ENCODE measurements around the gene YEATS4. TPM values are rescaled to one million over a fixed set of nuclear protein-coding genes. Genes with fewer than 3 reads are reported as not detected.

YEATS4 gene
- total RNA-seq, 1 experiment from 2014 or later: 20.9 TPM

DNA sequence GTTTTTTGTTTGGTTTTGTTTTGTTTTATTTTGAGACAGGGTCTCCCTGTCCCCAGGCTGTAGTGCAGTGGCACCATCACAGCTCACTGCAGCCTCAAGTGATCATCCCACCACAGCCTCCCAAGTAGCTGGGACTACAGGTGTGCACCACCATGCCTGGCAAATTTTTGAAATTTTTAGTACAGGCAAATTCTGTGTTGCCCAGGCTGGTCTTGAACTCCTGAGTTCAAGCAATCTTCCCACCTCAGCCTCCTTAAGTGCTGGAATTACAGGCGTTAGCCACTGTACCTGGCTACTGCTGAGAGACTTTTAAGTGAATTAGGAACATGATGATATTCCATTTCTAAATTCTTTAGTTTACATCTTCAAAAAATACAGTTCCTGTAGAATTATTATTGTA lies 8.8 kb upstream of the YEATS4 start:
- no peaks in the 10 kb centered on the region for H3K27me3 ChIP-seq (ENCODE audit: control insufficient read depth, insufficient read depth, low read length)
- ChIA-PET CTCF (no interaction called here), POLR2A (no interaction called here)
- BruUV-seq (replicated peaks): no TSS peak
- no peaks in the 10 kb centered on the region for H3K9me3 ChIP-seq (ENCODE audit: control insufficient read depth, insufficient read depth, low read depth, low read length)
- DNase-seq (ENCODE audit: low read depth, low spot score) (no peak), ATAC-seq (no peak)
- in situ Hi-C loops (cut with HindIII; ENCODE audit: low pct_unique_long_range_greater_than_20kb, low sequenced_read_pairs): no loop called here
- no peaks in the 10 kb centered on the region for H3K36me3 ChIP-seq (ENCODE audit: control insufficient read depth, insufficient read depth, low read length)
- H3K4me1 ChIP-seq (ENCODE audit: control insufficient read depth, insufficient read depth, low read length): no peaks in the 10 kb centered on the region
- TF ChIP-seq CTCF (IDR thresholded peaks at IDR 0.05): no peak
- no peak for TF ChIP-seq TCF7L2 (IDR thresholded peaks at IDR 0.05; ENCODE audit: low read depth, low read length)
- no peak for TF ChIP-seq REST (IDR thresholded peaks at IDR 0.05; ENCODE audit: insufficient read depth in 1 of 2, low read depth in 2 of 2, low read length in 1 of 2)
- TF ChIP-seq POLR2AphosphoS5 (IDR thresholded peaks at IDR 0.05; ENCODE audit: low read depth, low read length): no peak
- TF ChIP-seq SIN3A (IDR thresholded peaks at IDR 0.05; ENCODE audit: borderline replicate concordance, insufficient read depth, low read depth, low read length): no peak
- intact Hi-C loops (cut with micrococcal nuclease; ENCODE audit: unreplicated experiment): loop anchor here (10.0 kb wide), 1 partner anchor 224 kb away; no protein-coding TSS in a partner anchor
- H3K27ac ChIP-seq (ENCODE audit: low read length): no peak overlapping the region
- H3K4me3 ChIP-seq (ENCODE audit: low read depth in 2 of 2, low read length in 2 of 2): no peak overlapping the region

- in situ Hi-C loops (cut with HindIII; ENCODE audit: low pct_unique_long_range_greater_than_20kb, low sequenced_read_pairs): no loop called here
- Histone ChIP-seq H3K9me3 (ENCODE audit: control insufficient read depth, insufficient read depth, low read depth, low read length) (no peaks in the 10 kb centered on the region), H3K4me3 (ENCODE audit: low read depth in 2 of 2, low read length in 2 of 2) (no peak overlapping the region), H3K36me3 (ENCODE audit: control insufficient read depth, insufficient read depth, low read length) (no peaks in the 10 kb centered on the region), H3K27me3 (ENCODE audit: control insufficient read depth, insufficient read depth, low read length) (no peaks in the 10 kb centered on the region), H3K27ac (ENCODE audit: low read length) (no peak overlapping the region), H3K4me1 (ENCODE audit: control insufficient read depth, insufficient read depth, low read length) (no peaks in the 10 kb centered on the region)
- POLR2A ChIA-PET: no interaction called here
- TF ChIP-seq POLR2AphosphoS5 (IDR thresholded peaks at IDR 0.05; ENCODE audit: low read depth, low read length): no peak
- TF ChIP-seq REST (IDR thresholded peaks at IDR 0.05; ENCODE audit: insufficient read depth in 1 of 2, low read depth in 2 of 2, low read length in 1 of 2): no peak
- no peak for TF ChIP-seq SIN3A (IDR thresholded peaks at IDR 0.05; ENCODE audit: borderline replicate concordance, insufficient read depth, low read depth, low read length)
- TF ChIP-seq TCF7L2 (IDR thresholded peaks at IDR 0.05; ENCODE audit: low read depth, low read length): no peak
- TF ChIP-seq CTCF (IDR thresholded peaks at IDR 0.05): no peak
- no peak for DNase-seq (ENCODE audit: low read depth, low spot score)
- ATAC-seq: no peak
- CTCF ChIA-PET: no interaction called here
- intact Hi-C loops (cut with micrococcal nuclease; ENCODE audit: unreplicated experiment): loop anchor here (10.0 kb wide), 1 partner anchor 223 kb away; no protein-coding TSS in a partner anchor
- BruUV-seq (replicated peaks): no TSS peak
Measured at GRCh38 chr12:69351462-69352236, 7.9 kb upstream of the YEATS4 start.

Measured in Panc1 (cell line).